Stimulated activated CD8-positive, alpha-beta memory T cell treated with anti-CD3 and anti-CD28 coated beads, Interleukin-7, amount 100 ng/mL, for 24 hours (primary cell): ENCODE data around the gene PCYT1A.
"Not testable (repeated sequence)": the region's sequence is repeated elsewhere in the genome, so short reads cannot be mapped to it uniquely, and the experiment has no call there.

ENCODE experiments used
- DNase-seq: peaks from one replicate; pipeline ENCODE4 v3.0.0-alpha.2; 2020; ENCODE audit warnings: low read depth

The PCYT1A gene

DNA sequence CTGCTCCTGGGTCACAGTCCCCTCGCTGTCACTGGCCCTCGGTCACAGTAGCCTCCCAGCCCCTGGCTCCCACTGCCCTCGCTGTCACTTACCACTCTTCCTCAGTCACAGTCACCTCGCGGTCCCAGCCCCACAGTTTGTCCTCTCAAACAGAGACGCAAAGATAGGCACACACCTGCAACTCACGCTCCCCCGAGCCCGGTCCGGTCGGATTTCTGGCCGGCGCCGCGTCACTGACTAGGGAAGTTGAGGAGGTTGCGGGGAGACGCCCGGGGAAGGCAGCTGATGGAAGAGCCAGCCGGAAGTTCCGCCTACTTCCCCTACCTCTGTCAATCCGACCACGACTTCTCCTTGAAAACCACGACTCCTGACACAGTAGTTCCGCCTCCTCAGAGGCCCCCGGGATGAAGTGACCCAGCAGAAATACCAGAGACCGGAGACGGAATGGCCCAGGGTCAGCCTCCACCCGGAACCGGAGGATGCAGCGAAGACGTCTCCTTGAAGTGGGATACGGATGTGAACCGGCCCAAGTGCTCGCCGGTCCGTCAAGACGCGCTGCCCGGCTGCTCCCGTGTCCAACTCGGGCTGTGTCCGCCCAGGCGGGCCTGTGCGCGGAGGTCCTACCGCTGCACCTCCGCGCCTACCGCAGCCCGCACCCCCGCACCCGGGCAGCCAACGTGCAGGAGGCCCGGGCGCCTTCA lies at the start of gene PCYT1A:
Gene PCYT1A (minus strand): TSS at position 287 of the 701 bp plus-strand sequence. CDS start 17,195 bp downstream, outside the sequence.
- DNase-seq: peak; percentile 51

DNA sequence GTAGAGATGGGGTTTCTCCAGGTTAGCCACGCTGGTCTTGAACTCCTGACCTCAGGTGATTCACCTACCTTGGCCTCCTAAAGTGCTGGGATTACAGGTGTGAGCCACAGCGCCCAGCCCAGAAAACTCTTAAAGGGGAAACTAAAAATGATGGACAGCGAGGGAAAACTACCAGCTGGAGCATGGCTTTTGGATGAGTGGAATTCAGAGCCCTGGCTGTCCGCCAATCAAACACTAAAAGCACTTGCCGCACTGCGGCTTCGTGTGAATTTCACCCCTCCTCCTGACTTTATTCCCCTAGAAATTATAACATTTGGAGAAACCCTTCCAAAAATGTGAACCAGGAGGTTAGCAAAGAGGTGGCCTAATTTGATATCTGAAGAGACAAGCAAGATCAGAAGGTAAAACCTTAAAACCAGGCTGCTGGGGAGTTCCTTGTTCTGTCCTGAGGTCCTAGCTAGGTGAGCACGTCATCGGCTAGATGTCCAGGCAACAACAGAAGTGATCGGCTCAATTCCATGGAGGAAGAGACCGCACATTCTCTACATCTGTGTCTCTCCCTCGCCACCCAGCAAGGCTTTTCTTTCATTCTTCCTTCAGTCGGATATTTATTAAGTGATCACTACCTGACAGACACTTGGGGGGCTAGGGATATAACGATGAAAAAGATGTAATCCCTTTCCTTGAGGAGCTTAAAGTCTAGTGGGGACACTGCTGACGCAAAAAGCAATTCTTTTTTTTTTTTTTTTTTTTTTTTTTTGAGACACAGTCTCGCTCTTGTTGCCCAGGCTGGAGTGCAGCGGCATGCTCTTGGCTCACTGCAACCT lies 49.0 kb upstream of the PCYT1A start:
- no peak for DNase-seq

DNA sequence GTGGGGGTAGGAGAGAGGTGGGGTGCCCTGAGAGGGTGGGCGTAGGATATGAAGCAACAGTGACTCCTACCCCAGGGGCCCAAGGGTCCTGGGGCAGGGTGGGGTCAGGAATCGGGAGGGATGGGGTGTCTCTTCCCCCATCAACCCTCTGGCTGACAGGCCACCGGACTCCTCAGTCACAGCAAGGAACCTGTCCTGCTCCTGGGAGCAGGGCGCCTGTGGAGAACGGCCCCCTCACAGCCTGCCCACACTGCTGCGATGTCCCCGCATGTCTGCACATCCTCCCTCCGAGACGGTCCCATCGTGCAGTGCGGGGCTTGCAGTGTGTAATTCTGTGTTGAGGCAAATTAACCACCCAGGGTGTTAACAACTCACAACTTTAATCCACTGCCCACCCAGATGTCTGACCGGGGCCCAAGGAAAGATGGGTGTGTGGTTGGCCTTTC lies 48.0 kb upstream of the PCYT1A start:
- no peak for DNase-seq

DNA sequence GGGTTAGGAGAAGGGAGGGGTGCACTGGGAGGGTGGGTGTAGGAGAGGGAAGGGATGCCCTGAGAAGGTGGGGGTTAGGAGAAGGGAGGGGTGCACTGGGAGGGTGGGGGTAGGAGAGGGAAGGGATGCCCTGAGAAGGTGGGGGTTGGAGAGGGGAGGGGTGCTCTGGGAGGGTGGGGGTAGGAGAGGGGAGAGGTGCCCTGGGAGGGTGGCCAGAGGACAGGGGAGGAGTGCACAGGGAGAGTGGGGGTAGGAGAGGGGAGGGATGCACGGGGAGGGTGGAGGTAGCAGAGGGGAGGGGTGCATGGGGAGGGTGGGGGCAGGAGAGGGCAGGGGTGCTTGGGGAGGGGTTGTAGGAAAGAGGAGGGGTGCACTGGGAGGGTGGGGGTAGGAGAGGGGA lies 47.5 kb upstream of the PCYT1A start:
- no peak for DNase-seq

DNA sequence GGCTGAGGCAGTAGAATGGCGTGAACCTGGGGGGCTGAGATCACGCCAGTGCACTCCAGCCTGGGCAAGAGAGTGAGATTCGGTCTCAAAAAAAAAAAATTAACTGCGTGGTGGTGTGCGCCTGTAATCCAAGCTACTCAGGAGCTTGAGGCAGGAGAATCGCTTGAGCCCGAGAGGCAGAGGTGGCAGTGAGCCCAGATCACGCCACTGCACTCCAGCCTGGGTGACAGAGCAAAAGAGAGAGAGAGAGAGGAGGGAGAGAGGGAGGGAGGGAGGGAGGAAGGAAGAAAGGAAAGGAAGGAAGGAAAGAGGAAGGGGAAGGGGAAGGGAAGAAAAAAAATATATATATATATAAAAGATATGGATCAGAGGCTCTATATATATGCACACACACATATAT lies 44.6 kb upstream of the PCYT1A start:
- DNase-seq: no peak

DNA sequence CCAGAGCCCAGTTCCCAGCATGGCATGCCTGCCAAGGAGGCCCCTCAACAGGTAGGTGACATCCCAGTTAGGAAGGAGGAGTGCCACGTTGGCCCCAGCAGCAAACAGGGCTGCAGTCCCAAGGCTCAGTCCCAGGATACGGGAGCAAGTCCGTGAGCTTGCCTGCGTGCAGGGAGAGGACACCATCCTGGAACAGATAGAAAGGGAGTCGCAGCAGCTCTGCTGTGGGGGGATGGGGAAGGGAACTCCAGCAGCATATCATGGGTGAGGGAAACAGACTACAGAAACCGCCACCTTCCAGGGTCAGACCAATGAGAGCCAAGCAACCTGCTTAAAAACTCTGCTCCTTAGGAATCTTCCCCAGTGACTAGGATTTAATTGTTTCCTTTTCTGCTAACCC lies 39.9 kb upstream of the PCYT1A start:
- DNase-seq: no peak

DNA sequence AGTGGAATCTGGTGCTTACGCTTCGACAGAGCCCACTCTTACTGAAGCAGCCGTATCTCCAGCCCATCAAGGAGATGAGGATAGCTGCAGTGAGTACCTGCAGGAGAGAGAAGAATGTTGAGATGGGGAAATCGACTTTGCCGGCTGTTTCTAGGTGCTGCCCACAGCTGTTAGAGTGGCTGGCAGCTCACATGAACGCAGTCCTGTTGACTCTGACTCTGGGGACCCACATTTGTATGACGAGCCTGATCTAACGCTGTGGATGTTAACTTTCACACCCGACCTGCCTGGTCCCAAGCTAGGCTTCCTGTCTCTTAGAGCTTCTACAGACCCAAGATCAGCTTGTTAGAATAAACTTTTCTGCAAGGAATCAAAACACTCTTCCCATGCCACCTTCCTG lies 39.4 kb upstream of the PCYT1A start:
- no peak for DNase-seq

DNA sequence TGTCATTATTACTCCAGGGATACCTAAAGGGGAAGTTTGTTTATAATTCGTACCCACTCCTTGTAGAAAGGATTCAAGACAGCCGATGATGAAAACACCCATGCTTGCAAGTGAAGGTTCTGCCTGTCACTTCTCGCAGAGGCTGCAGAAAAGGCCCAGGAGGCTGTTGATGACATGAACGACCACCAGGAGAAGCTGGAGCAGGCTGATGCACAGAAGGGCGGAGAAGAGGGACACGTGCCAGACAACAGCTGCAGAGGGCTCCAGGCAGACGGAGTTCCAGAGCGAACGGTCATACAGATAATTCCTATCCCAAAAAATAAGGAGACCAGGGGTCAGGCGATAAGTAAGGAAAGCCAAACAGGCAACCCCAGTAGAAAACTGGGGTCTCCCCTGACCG lies 36.2 kb upstream of the PCYT1A start:
- DNase-seq: no peak

DNA sequence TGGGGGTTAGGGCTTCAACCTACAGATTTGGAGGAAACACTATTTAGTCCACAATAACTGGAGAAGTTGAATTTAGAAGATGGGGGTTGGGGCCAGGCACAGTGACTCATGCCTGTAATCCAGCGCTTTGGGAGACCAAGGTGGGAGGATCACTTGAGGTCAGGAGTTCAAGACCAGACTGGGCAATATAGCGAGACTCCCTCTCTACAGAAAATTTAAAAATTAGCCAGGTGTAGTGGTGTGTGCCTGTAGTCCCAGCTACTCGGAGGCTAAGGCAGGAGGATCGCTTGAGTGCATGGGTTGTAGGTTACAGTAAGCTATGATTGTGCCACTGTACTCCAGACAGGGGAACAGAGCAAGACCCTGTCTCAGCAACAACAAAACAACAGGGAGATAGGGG lies 35.5 kb upstream of the PCYT1A start:
- DNase-seq: no peak

DNA sequence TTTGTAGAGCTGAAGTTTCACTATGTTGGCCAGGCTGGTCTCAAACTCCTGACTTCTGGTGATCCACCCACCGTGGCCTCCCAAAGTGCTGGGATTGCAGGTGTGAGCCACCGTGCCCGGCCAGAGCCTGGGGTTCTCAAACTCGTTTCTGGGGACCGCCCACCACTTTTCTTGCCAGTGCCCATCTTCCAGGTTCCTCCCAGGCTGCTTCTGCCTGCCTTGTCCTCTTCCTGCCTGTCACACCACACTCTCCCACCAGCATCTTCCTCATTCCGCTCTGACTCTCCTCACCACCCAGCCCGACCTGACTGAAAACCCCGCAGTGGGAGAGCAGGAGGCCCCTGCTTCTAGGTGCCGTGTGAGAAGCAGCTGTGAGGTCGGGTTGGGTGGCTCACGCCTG lies 33.6 kb upstream of the PCYT1A start:
- DNase-seq: no peak

DNA sequence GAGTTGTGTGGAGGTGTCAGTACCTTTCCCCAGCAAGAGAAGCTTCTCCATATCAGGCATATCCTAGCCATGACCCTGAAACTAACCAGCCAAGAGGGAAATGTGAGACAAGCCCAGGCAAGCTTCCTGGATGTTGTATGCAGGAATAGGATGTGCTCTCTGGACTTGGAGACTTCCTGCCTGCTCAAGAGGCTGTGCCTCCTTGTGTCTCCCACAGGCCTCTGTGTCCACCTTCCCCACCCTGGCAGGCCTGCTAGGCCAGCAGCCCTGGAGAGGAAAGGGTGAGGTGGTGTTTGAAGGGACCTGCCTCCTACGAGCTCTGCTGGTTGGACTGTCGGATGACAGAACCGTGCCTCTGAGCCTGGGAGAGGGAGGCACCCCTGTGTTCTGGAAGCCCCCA lies 32.6 kb upstream of the PCYT1A start:
- DNase-seq: no peak

DNA sequence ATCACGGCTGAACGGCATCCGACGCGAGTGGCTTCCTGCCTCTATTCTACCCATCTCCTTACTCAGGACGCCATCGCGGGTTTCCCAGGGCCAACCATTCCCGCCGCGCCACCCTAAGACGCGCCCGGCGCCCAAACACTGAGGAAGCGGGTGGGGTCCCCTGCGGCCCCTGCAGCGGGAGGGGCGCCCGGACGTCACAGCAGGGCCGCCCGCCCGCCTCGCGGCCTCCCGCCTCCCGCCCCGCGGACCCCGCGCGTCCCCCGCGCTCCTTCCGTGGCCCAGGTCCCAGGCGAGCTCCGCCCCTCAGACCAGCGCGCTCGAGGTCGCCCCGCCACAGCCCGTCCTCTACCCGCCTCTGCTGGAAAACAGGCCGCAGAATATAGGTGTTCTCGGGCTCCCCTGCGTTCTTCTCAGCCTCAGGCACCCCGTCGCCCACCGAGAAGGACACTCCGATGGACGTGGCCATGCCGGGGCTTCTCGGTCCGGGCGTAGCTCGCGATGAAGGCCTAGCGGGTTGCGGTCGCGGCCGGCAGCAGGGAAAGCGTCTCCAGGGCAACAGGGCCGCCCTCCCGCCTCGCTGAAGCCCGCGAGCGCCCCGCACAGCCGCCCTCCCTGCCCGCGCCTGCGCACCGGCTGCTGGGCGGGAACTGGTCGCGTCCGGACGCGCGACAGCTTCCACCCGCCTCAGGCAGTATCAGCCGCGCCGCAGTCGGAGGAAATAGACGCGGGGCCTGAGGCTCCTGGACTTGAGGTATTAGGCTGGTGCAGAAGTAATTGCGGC lies 30.4 kb upstream of the PCYT1A start, which contains the start of gene DYNLT2B:
Gene DYNLT2B (minus strand): TSS at position 554 of the 781 bp plus-strand sequence. CDS start 88 bp downstream, at position 466.
- DNase-seq: peak; percentile 65

DNA sequence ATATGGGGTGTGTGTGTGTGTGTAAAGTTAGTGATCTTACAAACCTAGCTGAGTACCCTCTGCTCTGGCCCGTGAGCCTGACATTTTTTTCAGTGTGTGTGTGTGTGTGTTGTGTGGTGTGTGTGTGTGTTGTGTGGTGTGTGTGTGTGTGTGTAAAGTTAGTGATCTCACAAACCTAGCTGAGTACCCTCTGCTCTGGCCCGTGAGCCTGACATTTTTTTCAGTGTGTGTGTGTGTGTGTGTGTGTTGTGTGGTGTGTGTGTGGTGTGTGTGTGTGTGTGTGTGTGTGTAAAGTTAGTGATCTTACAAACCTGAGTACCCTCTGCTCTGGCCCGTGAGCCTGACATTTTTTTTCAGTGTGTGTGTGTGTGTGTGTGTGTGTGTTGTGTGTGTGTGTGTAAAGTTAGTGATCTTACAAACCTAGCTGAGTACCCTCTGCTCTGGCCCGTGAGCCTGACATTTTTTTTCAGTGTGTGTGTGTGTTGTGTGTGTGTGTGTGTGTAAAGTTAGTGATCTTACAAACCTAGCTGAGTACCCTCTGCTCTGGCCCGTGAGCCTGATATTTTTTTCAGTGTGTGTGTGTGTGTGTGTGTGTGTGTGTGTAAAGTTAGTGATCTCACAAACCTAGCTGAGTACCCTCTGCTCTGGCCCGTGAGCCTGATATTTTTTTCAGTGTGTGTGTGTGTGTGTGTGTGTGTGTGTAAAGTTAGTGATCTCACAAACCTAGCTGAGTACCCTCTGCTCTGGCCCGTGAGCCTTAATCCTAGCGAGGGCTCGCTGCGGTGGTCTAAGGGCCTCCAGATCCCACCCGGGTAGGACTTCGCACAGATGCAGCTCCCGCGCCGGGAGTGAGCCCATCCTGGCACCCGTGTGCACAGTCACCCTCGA lies 29.5 kb upstream of the PCYT1A start:
- DNase-seq: not testable (repeated sequence)

DNA sequence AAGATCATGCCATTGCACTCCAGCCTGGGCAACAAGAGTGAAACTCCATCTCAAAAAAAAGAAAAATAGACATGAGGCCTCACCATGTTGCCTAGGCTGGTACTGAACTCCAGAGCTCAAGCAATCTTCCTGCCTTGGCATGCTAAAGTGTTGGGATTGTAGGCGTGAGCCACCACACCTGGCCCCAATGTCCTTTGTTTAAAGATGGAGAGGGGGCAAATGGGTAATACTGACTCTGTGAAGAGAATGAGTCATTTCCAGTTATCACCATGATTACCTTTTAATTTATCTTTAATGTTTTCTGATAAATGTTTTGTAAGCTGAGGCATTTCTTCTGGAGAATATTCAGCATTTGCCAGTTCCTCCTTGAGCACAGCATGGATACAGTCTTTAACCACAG lies 28.3 kb upstream of the PCYT1A start:
- DNase-seq: no peak

DNA sequence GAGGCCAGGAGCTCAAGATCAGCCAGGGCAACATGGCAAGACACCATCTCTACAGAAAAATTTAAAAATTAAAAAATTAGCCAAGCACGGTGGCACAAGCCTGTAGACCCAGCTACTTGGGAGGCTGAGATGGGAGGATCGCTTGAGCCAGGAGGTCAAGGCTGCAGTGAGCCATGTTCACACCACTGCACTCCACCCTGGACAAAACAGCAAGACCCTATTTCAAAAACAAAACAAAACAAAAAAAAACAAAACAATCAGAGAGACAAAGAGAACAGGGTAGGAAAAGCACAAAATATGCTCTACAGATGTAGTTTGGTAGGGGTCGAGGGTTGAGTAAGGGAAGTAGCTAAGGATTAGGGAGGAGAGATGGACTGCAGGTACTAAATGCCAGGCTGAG lies 27.1 kb upstream of the PCYT1A start:
- no peak for DNase-seq

DNA sequence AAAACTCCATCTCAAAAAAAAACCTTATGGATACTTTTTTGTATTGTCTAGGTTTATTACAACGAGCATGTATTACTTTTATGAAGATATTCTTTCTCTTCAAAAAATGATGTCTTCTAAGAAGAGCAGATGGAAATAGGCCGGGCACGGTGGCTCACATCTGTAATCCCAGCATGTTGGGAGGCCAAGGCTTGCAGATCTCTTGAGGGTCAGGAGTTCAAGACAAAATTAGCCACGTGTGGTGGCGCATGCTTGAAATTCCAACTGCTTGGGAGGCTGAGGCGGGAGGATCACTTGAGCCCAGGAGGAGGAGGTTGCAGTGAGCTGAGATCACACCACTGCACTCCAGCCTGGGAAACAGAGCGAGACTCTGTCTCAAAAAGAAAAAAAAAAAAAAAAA lies 26.6 kb upstream of the PCYT1A start:
- not testable (repeated sequence) for DNase-seq

DNA sequence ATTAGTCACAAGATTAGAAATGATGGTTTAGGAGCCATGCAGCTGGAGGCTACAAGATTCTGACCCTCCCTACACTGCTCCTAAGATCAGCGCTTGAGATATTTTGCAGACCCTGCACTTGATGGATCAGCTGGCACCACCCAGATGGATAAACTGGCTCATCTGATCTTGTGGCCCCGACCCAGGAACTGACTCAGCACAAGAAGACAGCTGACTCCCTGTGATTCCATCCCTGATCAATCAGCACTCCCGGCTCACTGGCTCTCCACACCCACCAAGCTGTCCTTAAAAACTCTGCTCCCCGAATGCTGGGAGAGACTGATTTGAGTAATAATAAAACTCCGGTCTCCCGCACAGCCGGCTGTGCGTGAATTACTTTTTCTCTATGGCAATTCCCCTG lies 15.4 kb upstream of the PCYT1A start:
- not testable (repeated sequence) for DNase-seq

DNA sequence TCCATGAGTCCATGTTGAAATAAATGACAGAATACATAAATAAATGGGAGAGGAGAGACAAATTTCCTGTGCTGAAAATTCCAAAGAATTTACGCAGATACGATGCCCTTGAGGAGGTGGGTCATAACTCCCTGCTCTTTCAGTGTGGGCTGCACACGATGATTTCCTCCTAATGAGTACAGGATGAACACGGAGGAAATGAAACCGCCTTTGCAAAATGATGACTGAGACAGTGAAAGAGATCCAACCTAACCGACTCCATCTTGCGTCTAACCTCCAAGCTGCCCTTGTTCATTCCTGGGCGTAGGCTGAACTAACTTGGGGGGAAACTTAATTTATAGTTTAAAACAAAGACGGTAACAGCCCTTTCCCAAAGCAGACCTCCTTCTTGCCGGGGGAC lies 15.0 kb upstream of the PCYT1A start:
- DNase-seq: not testable (repeated sequence)

DNA sequence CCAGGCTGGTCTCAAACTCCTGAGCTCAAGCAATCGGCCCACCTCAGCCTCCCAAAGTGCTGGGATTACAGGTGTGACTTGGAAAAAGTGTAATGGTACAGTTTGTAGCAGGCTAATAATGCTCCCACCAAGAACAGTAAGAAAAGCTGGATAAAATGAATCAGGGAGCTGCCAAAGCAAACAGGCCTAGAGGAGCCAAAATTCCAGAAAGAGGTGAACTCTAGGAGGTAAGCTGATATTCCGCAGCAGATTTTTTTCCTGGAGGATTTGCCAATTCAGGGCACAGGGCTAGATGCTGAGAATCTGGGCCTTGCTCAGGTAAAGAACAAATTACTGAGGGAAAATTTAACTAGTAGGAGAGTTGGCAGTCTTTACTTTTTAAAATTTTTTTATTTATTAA lies 11.0 kb upstream of the PCYT1A start:
- no peak for DNase-seq

DNA sequence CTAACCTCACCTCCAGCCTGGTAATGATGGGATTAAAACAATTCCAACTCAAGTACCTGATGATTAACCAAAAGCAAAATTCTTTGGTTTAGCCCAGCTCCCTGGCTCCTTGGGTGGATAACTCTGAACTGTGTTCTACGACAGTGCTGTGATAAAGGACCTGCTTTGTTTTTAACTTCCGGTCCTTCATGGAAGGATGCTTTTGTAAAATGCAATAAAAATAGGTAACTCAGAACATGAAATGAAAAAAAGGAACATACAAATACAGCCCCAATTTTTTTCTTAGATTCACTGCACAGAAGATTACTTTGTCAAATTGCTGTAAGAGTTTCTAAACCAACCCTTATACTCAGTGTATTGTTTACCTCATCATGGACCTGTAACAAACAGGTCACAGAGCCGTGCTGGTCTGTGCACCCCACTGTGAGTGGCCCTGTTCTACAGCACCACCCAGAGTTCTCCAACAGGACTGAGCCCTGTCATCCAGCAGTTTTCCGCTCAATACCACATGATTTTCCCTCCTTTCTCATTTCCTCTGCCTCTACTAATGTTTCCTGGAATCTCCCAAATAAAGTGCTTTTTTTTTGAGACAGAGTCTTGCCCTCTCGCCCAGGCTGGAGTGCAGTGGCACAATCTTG lies 4.9 kb upstream of the PCYT1A start:
- DNase-seq: no peak

DNA sequence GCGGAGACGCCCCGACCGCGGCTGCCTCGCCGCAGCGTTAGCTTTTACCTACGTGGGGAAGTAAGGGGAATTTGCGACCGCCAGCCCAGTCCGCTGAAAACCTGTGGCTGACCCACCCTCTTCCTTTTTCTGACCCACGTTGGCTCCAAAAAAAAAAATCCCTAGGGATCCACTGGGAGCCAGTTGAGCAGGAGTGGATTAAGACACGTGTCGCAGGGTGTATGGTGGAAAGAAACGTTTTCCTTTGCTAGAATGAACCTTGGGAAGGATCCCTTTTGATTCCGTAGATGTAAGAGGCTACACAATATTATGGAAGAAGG lies 575 bp upstream of the PCYT1A start:
- no peak for DNase-seq
